ENCODE results near the gene CNTN2. TPM values are rescaled to one million over a fixed set of nuclear protein-coding genes. Genes with fewer than 3 reads are reported as not detected.

CNTN2 gene
- total RNA-seq, 1 experiment from 2014 or later: 1.2 TPM

GRCh38 chr1:205109269-205109668, 66.3 kb downstream of the CNTN2 start:
- no peak overlapping the region for H3K4me3 Mint-ChIP-seq
- TF ChIP-seq CDX4 (CRISPR knock-in tag; IDR thresholded peaks at IDR 0.05; ENCODE audit: borderline replicate concordance): no peak
- no peak for TF ChIP-seq SP1 (CRISPR knock-in tag; conservative IDR thresholded peaks at IDR 0.05)
- TF ChIP-seq OVOL2 (CRISPR knock-in tag; IDR thresholded peaks at IDR 0.05; ENCODE audit: borderline replicate concordance): no peak
- no peak for TF ChIP-seq MXD4 (CRISPR knock-in tag; IDR thresholded peaks at IDR 0.05; ENCODE audit: borderline replicate concordance)
- TF ChIP-seq MLX (CRISPR knock-in tag; IDR thresholded peaks at IDR 0.05): no peak
- no peak for TF ChIP-seq NFATC4 (CRISPR knock-in tag; IDR thresholded peaks at IDR 0.05)
- no peak for TF ChIP-seq ZNF281 (CRISPR knock-in tag; IDR thresholded peaks at IDR 0.05)
- no peak for TF ChIP-seq EMX1 (CRISPR knock-in tag; IDR thresholded peaks at IDR 0.05)
- no peak for TF ChIP-seq ZBTB43 (CRISPR knock-in tag; IDR thresholded peaks at IDR 0.05)
- TF ChIP-seq E2F1 (CRISPR knock-in tag; IDR thresholded peaks at IDR 0.05): no peak
- no peak for TF ChIP-seq ZNF396 (CRISPR knock-in tag; IDR thresholded peaks at IDR 0.05; ENCODE audit: borderline replicate concordance)
- no peak for TF ChIP-seq AFF4 (CRISPR knock-in tag; IDR thresholded peaks at IDR 0.05; ENCODE audit: borderline replicate concordance)
- no peak for TF ChIP-seq ZNF416 (CRISPR knock-in tag; IDR thresholded peaks at IDR 0.05)
- TF ChIP-seq AR (CRISPR knock-in tag; IDR thresholded peaks at IDR 0.05): no peak
- TF ChIP-seq ZNF219 (CRISPR knock-in tag; IDR thresholded peaks at IDR 0.05; ENCODE audit: borderline replicate concordance): no peak
- TF ChIP-seq CREM (CRISPR knock-in tag; IDR thresholded peaks at IDR 0.05): no peak
- no peak for TF ChIP-seq FOXP4 (CRISPR knock-in tag; IDR thresholded peaks at IDR 0.05)
- H3K9me3 Mint-ChIP-seq: peaks cover 3% of the 10 kb centered on the region; the same call in 1 of the 2 replicates
- no peaks in the 10 kb centered on the region for H3K4me1 Mint-ChIP-seq
- POLR2A ChIA-PET: no interaction called here
- no peaks in the 10 kb centered on the region for H3K27me3 Mint-ChIP-seq (ENCODE audit: low read depth)
- peaks cover 41% of the 10 kb centered on the region for H3K36me3 Mint-ChIP-seq
- no peak for DNase-seq (ENCODE audit: low spot score)
- no peak overlapping the region for H3K27ac Mint-ChIP-seq
- ATAC-seq: no peak
- CTCF ChIA-PET: interaction anchor here (0.7 to 2.0 kb wide), 4 partner anchors 47 to 147 kb away, joined by 4 to 8 read pairs (median 5); no protein-coding TSS in a partner anchor
